HG03039 (cell line): ENCODE data around the gene MRTFB.

ENCODE experiments used
- ATAC-seq: cut with Tn5 transposase; IDR thresholded peaks from one replicate; pipeline ENCODE4 v1.9.1; 2021; ENCODE audit warnings: mild to moderate bottlenecking, moderate library complexity; ENCODE audit not compliant: unreplicated experiment

Gene MRTFB

GRCh38 chr16:14306485-14307058, 235.5 kb downstream of the MRTFB start:
- ATAC-seq, result no peak

DNA sequence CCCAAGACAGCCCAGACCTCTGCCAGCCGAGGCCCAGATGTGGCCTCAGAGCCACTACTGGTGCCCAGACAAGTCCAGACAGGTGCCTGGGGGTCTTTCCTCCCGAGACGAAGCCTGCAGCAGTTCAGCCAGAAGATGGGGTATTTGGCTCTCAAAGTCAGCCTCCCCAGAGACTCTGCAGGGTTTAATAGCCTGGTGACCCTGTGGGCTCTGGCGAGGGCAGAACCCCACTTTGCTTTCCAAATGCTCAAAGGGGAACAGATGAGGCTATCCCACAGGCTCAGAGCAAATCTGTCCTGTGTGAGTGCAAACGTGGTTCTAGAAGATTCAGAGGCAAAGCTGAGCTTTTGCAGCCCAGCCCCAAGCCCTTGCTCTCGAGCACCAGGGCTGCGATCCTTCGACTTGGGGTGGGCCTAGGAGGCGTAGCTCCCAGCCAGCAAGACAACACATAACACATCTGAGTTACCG, 236.0 kb downstream of the MRTFB start:
- ATAC-seq, result no peak

DNA sequence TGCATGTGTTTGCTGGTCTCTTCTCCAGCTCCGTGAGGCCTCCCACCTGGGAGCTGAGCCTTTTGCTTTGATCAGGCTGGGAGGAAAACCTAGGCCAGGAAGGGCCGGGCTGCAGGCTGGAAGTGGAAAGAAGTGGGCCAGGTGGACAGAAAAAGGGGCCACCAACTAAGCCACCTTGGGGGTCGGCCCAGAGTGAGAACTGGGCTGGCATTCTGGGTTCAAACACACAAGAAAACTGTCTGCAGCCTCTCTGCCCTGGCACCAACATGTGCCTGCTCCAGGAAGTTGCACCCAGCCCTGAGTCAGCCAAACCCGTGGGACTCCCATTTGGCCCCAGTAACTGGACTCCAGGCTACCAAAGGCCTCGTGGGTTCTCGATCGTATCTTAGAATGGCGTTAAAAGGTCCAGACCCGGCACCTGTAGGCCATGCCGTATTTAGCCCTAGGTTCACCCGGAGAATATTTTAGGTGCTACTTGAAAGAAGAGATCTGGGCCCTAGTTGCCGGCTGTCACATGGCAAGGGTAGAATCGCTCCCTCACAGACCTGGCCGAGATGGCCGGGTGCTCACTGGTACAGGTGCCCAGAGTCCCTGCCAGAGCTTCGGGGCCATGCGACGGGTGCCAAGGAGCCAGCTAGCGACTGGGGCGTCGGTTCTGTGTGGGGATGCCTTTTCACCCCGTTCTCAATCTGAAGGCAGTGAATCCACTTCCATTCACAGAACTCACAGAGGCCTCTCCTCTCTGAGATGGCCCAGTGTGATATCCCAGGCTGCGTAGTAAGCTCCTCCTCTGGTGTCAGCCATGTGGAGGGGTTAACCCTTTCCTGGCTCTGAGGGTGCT, 236.6 kb downstream of the MRTFB start:
- no peak for ATAC-seq

DNA sequence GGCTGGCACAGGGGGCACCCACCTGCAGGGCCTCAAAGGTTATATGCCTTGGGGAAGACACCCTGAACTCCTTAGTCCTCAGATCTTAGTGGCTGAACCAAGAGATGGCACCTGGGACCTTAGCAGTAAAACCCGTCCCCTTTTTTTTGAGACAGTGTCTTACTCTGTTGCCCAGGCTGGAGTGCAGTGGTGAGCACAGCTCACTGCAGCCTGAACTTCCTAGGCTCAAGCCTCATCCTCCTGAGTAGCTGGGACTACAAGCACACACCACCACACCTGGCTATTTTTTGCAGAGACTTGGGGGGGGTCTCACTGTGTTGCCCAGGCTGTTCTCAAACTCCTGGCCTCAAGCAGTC, 237.2 kb downstream of the MRTFB start:
- ATAC-seq, result no peak

DNA sequence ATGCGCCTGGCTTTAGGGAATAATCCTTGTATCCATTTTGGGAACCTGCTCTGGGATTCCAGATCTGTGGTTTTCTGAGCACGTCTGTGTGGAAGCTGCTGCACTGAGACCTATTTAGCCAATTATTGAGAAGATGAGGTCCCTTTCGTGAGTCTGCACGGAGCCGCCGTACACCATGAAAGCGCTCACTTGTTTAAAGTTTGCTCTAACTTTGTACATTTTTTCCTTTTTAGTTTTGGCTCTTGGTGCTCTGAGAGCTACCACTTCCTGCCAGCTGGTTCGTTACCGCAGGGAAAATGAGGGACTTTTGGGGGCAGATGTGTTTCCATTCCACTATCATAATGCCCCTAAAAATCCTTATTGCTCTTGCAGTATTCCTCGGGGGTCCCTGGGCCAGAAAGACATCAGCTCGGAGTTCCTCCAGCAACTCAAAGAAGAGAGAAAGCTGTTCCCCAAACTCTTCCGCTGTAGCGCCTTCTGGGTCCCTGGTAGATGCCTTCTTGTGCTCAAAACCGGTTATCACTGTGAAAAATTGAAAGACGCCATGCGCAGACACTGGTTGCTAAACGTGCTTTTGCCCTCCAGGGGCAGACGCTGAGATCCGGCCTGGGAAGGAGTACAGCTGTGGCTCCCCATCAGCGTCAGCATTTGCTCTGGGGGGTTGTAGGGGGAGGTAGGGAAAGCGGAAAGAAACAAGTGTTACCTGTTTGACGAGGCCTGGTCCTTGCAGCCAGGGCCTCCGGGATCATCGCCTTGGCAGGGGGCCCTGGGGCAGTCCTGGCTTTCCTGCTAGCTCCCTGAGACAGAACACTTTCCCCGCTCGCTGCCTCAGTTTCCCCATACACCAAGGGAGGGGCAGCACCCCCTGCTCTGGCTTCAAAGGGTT, 238.1 kb downstream of the MRTFB start:
- no peak for ATAC-seq

GRCh38 chr16:14309906-14310305, 238.8 kb downstream of the MRTFB start:
- ATAC-seq, result no peak

- ATAC-seq, result peak; percentile 40
Observed at GRCh38 chr16:14310519-14310991, 239.4 kb downstream of the MRTFB start.

DNA sequence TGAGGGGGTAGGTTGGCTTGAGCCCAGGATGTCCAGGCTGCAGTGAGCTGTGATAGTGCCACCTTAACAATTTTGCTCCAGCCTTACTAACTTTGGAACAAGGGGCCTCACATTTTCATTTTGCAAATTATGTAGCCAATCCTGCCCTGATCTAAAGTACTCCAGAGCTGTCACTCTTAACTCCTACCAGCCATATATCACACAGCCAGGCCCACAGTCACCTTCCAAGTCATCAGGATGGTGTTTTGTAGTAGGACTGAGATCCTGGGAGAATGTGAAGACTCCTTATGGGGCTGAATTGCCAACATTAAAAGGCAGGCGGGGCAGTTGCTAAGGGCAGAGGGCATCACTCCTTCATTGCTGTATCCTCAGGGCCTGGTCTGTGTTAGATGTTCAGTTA, 243.0 kb downstream of the MRTFB start:
- no peak for ATAC-seq

DNA sequence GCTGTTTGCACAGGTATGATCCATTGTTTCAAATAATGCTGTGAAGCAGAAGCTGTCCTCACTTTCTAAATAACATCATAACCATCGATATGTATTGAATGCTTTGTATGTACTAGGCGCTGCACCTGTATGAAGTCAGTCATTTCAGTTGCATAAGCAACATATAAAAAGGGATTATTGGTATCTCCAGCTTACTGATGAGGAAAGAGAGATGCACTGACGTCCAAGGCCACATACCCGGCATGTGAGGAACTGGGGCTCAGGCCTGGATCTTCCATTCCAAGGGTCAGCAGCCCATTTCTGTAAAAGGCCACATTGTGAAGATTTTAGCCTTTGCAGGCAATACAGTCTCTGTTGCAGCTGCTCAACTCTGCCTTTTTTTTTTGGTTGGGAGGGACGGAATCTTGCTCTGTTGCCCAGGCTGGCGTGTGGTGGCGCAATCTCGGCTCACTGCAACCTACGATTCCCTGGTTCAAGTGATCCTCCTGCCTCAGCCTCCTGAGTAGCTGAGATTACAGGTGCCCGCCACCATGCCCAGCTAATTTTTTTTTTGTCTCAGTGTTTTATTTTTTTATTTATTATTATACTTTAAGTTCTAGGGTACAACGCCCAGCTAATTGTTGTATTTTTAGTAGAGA, 244.7 kb downstream of the MRTFB start:
- no peak for ATAC-seq
